Stimulated activated CD4-positive, alpha-beta T cell treated with anti-CD3 and anti-CD28 coated beads, Interleukin-2, amount 100 ng/mL, for 4 hours (primary cell): ENCODE data around the gene FBXW8.

Experiments
- DNase-seq: peaks from one replicate; pipeline ENCODE4 v3.0.0-alpha.2; 2020; ENCODE audit warnings: low read depth

Gene FBXW8

GRCh38 chr12:117020536-117021220, 109.9 kb downstream of the FBXW8 start:
- no peak for DNase-seq

- DNase-seq = no peak
Observed at GRCh38 chr12:117022465-117022864, 111.7 kb downstream of the FBXW8 start.

DNA sequence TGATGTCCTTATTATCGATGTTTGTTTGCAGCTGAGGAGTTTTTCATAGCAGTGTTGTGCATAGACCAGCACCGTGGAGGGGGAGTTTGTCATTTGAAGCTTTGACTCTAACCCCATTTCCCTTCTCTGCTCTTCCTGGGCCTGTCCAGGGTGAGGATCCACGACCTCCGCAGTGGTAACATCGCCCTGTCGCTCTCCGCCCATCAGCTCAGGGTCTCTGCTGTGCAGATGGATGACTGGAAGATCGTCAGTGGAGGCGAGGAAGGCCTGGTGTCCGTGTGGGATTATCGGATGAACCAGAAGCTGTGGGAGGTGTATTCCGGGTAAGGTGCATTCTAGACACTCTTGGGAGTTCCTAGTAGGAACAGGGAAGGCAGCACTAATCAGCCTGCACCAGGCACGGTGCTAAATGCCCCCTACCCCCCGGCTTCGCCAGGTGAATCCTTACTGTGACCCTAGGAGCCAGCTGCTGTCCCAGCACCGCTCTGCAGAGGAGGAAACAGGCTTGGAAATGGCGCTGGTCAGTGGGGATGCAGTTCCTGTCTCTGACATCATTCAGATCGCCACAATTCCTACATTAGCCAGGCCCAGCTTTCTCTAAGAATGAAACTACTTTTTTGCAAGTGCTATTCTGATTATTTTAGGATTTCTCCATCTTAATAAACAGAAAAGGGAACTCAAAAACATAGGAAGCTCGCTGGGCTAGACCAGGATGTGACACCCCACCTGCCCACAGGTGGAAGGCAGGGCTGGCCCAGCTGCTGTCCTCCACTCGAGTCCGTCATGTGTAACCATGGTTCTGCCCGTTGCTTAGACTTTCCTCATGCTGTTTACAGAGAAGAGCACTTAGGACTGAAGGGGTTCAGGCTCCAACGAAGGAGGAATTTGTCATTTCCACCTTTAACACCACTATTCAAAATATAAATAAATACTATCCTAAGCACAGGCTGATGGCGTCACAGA, 113.5 kb downstream of the FBXW8 start:
- DNase-seq = no peak

DNA sequence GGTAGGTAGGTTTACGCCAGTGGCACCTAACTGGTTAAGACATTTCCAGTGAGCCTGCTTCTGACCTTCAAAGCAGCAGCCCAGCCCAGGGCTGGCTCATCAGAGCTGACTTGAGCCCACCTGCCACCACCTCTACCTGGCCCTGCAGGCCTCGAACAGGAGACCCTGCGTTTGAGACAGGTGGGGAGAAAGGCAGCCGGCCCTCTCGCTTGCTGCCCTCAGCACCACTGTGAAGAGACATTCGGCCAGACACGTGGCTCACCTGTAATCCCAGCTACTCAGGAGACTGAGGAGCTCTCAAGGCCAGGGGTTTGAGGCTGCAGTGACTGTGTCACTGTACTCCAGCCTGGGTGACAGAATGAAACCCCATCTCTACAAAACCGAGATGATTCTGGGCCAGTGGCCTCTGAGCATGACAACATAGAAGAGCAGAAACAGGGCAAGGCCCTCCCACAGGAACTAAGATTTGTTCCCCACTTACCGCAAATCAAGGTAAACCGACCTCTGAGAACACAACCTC, 114.3 kb downstream of the FBXW8 start:
- no peak for DNase-seq

DNA sequence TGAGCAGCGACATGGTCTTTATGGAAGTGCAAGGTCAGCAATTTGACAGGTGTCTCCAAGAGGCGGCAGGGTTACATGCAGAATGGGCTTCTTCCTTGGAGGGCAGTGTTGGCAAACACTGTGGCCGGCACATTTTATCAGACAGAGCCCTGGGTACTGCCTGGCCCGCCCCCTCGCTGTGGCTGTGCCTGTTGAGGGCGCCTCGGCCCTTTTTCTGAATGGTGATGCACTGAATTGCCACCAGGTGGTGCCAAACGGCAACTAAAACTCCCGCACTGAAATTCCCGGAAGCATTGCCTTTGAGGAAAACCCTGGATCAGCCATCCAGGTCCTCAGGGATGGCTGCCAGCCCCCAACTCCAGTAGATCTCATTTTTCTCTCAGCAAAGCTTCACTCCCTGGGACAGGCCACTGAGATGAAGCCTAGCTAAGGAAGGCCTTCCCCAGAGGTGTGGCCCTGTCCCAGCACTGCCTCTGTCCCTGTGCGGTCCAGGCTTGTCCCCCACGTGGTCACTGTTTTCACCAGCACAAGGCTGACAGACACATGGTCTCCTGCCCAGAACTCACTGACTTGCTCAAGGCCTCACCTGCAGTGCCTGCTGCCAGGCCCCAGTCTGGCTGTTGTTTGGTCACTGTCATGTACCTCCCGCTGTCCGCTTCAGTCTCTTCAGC, 114.9 kb downstream of the FBXW8 start:
- peak; percentile 8 for DNase-seq

GRCh38 chr12:117026343-117026742, 115.6 kb downstream of the FBXW8 start:
- DNase-seq = no peak

GRCh38 chr12:117026921-117027250, 116.1 kb downstream of the FBXW8 start:
- DNase-seq = no peak

DNA sequence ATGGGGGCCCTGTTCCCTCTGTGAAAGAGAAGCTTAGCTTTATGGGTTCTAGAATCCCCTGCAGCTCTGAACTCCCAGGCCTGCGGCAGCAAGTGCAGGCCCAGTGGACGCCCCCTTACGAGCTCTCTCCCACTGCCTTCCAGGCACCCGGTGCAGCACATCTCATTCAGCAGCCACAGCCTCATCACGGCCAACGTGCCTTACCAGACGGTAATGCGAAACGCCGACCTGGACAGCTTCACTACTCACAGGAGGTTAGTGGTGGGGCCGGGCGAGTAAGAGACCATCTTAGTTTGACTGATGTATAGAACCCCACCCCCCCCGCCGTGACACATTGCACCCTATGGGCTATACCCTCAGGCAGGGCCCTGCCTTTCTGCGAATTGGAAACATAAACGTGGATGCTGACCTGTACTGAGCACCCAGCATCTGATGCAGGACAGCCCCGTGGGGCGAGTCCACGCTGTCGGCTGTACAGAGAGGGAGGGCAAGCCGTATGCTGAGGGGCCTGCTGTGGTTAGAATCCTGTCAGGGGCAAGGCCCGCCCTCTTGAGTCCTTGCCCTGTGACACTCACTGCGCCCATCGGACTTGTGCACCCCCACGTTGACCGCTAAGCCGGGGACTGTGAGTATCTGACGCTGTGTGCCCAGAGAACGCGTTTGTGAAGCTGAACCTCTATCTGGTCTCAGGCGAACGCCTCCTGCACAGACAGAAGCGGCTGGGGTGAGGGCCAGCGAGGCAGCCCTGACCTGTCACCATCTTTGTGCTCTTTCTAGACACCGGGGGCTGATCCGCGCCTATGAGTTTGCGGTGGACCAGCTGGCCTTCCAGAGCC, 116.7 kb downstream of the FBXW8 start:
- no peak for DNase-seq

GRCh38 chr12:117028254-117028653, 117.5 kb downstream of the FBXW8 start:
- DNase-seq = no peak

DNA sequence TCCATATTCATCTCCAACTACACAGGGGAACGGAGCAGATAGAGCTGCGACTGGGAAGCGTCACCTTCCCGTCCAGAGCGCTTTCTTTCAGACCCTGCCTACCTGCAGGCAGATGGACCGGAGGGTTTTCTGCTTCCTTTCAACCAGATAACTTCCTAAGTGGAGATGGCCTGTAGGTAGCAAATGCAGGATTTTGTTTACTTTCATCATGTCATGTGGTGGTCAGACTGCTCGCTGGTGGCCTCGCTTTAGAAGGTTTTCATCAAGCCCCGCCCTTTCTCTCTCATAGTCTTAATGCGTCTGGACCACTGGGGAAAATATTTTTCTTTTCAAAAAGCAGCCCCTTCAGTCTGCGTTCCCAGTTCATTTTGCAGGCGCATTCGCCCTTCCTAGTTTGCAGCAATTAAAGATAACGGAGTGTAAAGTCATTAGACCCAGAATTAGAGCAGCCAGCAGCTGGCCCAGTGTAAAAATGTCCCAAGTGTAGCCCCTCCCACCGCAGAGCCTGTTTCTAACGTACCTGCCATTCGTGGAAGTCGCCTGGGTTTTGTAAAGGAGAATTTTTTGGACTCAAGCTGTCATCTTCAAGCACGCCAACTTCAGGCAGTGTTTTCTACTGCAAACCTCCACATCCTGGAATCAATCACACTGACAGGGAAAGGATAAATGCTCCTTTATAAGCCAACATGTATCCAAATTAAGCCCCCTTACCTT, 119.6 kb downstream of the FBXW8 start:
- DNase-seq = no peak

GRCh38 chr12:117031843-117032592, 121.3 kb downstream of the FBXW8 start:
- DNase-seq = no peak

DNA sequence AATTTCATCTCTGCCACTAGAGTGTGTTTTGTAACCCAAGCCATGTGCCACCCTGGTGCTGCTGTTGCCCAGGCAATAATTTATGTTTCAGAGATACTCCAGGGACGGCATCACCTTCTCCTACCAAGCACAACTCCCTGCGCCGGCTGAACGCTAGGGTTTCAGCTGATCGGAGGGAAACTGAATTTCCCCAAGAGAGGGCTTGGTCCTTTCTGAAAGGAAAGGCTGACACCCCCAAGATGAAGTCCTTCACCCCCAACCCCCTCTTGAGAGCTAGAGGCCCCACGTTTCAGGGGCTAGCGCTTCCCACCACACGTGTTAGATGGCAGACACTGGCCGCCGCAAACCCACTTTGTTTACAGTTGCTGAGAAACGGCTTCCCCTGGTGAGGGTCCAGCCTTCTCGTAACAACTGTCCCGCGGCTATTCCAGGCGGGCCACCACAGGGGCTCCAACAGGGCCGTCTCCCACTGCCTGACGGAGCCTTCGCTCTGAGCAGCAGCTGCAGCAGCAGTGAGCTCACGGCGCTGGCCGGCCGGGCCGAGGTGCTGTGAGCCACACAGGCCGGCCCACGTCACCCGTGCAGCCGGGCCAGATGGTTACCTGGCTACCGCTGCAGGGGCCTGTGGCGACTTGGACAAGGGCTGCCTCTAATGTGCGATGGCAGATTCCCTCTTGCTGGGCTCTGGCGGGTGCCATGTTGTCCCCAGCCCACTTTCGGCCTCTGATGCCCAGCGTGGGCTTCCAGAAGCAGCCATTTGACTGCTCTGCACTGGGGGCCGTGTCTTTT, 122.0 kb downstream of the FBXW8 start:
- DNase-seq = no peak

DNA sequence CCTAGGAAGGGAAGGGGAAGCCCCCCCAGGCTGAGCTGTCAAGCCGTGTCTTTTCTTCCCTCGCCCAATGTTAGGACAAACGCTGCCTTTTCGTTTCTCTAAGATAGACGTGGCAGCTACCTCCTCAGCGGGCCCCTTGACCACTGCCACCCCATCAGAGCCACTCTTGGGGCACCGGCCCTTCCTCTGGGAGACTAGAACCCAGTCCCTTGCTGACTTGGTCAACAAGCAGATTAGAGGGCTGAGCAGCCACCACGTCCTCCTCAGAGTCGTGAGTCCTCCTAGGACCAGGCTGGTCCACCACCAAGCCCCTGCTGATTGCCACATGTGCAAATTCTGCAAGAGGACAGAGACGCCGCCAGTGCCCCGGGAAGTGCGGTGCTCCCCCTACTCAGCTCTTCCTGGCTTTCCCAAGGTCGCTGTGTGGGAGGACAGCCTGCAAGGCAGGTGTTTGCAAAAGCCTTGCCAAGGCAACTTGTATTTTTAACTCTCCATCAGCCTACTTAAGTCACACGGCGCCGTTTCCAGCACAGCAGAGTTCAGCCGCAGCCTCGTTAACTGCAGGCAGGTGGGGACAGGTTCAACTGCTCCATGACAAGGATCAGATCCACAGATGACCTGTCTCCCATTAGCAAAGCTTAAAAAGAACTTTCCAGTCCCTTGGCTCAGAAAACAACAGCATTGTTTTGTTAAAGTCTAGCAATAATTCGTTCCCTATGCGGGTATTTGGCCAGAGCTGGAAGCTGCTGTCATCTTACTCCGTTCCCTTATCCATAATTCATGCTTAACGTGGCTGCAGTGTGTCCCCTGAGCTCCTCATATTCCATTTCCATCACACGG, 122.9 kb downstream of the FBXW8 start:
- DNase-seq = no peak

GRCh38 chr12:117034249-117034648, 123.5 kb downstream of the FBXW8 start:
- no peak for DNase-seq

- DNase-seq = no peak
Observed at GRCh38 chr12:117034701-117035151, 124.0 kb downstream of the FBXW8 start.

GRCh38 chr12:117035287-117035686, 124.5 kb downstream of the FBXW8 start:
- DNase-seq = no peak

GRCh38 chr12:117036046-117036445, 125.3 kb downstream of the FBXW8 start:
- DNase-seq = no peak

DNA sequence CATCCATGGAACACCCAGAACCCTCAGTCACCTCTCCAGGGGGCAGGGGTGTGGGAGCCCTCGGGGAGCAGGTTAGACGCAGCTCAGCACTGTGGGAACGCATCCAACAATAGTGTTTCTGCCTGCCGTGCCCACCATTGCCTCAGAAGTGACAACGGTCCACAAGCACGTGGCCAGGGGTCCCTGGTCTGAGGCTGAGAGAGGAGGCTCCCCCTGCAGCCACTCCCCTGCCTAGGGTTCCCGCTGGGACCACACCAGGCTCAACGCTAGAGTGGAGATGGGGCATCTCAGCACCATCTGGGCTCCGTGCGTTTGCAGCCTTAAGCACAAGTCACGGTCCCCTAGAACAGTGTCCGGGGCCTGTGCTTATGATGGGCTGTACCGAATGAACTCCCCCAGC, 125.8 kb downstream of the FBXW8 start:
- DNase-seq = no peak
